GM12892 (cell line): ENCODE data around the gene THRB.

Experiments
- DNase-seq: peaks from one replicate; pipeline ENCODE4 v3.0.0; 2011; ENCODE audit not compliant: insufficient read length
- FAIRE-seq: peaks from 2 replicates; lab custom pipeline; 2011; peaks lifted over from hg19 to GRCh38; lab: Jason Lieb, UNC
- POLR2A ChIP-seq: IDR thresholded peaks from 2 replicates; pipeline ENCODE4 v1.6.1; 2011; ENCODE audit warnings: low read depth, low read length, control low read depth
- POLR2AphosphoS5 ChIP-seq: IDR thresholded peaks from 2 replicates; pipeline ENCODE4 v1.6.1; 2011; ENCODE audit warnings: low read depth, low read length, control low read depth
- TAF1 ChIP-seq: IDR thresholded peaks from 2 replicates; pipeline ENCODE4 v1.6.1; 2011; ENCODE audit warnings: low read depth, mild to moderate bottlenecking, control low read depth, low read length, borderline replicate concordance

Gene THRB

DNA sequence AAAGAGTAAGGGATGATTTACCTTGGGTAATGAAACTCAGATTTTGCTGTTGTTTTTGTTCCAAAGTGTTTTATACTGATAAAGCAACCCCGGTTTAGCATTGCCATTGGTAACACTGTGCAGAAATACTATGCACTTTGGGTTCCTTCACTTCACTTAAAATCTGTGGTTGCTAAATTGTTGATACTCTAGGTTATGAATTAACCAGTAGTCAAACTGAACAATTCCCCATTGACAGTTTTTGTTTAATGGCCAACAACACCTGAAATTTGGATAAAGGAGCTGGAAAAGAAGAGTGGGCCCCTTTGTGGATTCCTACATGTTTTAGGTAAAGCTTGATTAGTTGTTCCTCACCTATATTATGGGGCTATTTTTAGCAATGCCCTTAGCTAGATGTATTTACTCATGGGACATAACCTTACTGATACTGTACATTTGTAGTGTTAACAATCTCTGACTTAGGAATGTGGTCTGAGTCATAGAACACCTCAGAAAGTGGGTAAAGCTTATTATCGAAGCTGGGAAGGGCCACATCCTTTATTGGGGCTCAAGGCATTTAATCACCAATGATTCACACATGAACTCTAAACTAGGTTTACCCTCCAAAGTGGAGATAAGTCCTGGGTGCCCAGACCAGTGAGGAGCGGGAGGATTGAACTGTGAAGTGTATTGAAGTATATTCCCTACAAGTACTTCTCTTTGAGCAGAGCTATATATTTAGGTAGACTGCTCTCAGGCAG, 29.5 kb upstream of the THRB start:
- no peak for FAIRE-seq
- DNase-seq, result no peak
- TF ChIP-seq POLR2A, result no peak
- TF ChIP-seq POLR2AphosphoS5, result no peak
- no peak for TF ChIP-seq TAF1

GRCh38 chr3:24523215-24523614, 28.6 kb upstream of the THRB start:
- TF ChIP-seq TAF1, result no peak
- no peak for TF ChIP-seq POLR2A
- no peak for TF ChIP-seq POLR2AphosphoS5
- DNase-seq (no peak), FAIRE-seq (no peak)

DNA sequence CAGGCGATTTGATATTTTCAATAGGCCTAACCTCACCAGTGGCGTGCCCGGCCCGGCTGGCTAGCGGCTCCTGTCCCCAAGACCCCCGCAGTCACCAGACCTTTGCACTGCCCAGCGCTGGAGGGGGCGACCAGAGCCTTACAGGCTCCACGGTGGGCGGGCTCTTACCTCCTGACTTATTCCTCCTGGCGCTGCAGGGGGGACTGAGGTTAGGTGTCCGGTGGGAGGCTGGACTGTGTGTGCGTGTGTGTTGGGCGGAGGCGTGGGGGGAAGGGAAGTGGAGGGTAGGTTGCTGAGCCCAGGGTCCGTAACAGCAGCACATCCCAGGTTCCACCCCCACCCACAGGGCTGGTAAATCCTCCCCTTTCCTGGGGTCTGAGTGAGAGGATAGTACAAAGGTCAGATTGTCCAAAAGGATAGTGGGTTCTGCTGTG, 27.5 kb upstream of the THRB start:
- DNase-seq (no peak), FAIRE-seq (no peak)
- TF ChIP-seq POLR2A, result no peak
- TF ChIP-seq TAF1, result no peak
- no peak for TF ChIP-seq POLR2AphosphoS5

DNA sequence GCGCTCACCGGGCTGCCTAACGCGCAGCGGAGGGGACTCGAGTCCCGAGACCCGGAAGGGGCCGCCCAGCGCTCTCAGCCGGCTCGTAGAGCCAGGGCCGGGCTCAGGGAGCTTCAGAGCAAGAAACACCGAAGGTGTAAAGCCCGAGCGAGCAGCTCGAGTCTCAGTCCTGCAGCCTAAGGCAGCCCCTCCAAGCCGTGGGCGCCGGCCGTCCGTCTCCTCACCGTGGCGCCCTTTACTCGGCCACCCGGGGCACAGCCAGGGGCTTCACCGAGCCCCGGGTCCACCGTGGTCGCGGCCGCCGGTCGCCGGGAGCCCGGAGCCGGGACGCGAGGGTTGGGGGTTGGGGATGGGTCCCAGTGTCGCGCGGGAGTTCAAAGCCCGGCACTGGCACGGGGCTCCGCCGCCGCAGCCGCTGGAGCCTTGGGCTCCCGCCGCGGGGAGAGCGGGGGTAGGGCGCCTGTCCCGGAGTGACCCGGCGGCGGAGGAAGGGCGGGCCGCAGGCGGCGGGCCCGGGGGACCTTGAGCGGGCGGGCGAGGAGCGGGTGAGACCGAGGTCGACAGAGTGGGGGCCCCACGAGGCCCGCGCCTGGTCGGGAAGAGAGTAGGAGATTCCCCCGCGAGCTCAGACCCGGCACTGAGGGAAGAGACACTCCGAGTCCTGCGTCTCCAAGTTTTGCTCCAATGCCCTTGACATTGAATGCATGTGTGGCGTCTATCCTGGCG, 26.9 kb upstream of the THRB start:
- TF ChIP-seq TAF1, result no peak
- FAIRE-seq, result no peak
- no peak for DNase-seq

DNA sequence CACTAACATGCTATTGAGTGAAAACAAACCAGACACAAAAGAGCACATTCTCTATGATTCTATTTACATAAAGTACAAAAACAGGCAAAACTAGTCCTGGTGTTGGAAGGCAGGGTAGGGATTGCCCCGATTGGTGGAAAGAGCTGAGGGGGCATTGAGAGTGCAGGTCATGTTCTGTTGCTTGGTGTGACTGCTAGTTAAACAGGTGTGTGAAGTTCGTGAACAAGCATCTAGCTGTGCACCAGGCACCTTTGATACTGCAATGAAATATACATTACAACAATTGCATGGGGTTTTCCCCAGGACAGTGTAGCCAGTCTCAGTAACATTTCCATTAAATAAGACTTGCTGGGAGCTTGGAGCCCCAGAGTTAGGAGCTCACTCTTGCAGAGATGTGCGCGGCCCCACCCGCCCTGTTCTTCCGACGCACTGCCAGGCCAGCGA, 26.3 kb upstream of the THRB start:
- no peak for TF ChIP-seq POLR2AphosphoS5
- TF ChIP-seq POLR2A, result no peak
- no peak for TF ChIP-seq TAF1
- DNase-seq (no peak), FAIRE-seq (no peak)

DNA sequence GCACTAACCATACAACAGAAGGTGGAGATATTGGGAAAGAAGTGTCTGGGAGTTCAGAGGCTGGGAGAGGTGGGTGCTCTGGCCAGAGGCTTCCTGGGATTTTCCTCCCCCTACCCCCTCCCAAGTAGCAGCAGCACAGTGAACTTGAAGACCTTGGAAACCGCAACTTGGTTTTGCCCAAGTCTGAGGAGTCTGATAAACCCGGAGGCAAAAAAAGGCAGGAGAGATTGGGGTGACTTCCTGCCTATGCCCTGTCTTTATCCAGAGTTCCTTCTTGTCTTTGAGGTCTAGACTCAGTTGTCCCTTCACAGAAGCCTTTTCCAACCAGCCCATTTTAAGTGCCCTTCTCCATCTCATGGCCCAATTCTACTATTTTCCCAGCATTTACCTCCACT, 25.4 kb upstream of the THRB start:
- no peak for DNase-seq

GRCh38 chr3:24519368-24520100, 24.9 kb upstream of the THRB start:
- TF ChIP-seq TAF1 (no peak), POLR2A (no peak), POLR2AphosphoS5 (no peak)
- FAIRE-seq (peak; percentile 50), DNase-seq (no peak)

More for the DNA sequence above, 25.4 kb upstream of the THRB start:
- FAIRE-seq, result no peak
- TF ChIP-seq TAF1, result no peak
- TF ChIP-seq POLR2A, result no peak
- no peak for TF ChIP-seq POLR2AphosphoS5

DNA sequence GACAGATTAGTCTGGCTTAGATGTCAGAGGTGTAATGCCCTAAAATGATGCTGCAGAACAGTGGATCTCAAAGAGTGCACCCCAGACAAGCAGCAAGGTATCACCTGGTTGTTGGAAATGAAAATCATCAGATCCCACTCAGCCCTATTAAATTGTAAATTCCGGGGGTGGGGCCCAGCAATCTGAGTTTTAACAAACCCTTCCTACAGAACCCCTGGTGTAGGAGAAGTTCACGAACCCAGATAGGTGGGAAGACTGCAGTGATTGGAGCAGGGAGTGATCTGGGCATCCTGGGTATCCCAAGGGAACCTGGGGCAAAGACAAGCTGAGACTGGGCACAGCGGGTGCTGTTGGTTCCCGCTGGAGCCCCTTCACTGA, 24.3 kb upstream of the THRB start:
- DNase-seq (no peak), FAIRE-seq (no peak)
- TF ChIP-seq TAF1, result no peak
- no peak for TF ChIP-seq POLR2A
- TF ChIP-seq POLR2AphosphoS5, result no peak

DNA sequence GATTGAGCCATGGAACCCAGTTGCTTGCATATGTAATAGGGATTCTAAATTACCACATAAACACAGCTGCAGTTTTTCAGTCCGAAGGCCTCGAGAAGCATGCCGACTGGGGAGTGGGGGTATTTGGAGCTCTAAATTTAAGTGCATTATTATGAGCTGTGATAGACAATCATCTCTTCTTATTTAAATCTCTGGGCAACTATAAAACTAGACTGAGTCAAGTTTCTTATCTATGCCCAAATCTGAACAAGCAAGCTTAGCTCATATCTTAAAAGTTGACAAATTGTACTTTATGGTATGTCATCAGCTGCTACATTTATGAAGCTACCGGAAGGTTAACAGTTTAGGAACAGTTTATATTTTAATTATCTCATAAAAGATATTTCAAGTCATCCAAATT, 19.5 kb upstream of the THRB start:
- no peak for FAIRE-seq
- no peak for DNase-seq
- TF ChIP-seq POLR2AphosphoS5 (no peak), POLR2A (no peak), TAF1 (no peak)

- DNase-seq (no peak), FAIRE-seq (no peak)
- TF ChIP-seq POLR2AphosphoS5 (no peak), TAF1 (no peak), POLR2A (no peak)
Measured at GRCh38 chr3:24513463-24513862, 18.8 kb upstream of the THRB start.

DNA sequence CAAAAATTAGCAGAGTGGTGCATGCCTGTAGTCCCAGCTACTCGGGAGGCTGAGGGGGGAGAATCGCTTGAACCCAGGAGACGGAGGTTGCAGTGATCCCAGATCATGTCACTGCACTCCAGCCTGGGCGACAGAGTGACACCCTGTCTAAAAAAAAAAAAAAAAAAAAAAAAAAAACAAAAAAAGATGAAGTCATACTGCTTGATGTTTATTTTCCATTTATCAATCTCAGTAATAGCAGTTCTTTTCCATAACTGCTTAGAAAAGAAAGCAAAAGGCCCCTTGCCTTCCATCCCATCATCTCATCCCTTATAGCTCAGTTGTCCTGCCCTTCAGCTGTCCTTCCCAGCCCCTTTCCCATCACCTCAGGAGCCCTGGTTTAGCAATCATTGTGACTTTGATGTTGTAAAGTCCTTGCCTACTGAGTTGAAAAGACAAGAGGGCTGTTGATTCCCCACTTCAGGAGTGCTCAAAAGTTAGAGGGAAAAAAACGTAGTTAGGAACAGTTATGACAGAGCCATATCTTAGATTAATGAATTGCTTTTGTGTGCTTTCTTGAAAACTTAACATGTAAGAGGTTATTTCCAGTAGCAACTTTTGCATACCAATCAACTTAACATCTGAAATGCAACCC, 18.0 kb upstream of the THRB start:
- TF ChIP-seq TAF1, result no peak
- no peak for TF ChIP-seq POLR2AphosphoS5
- TF ChIP-seq POLR2A, result no peak
- no peak for DNase-seq
- no peak for FAIRE-seq
